Measurements from ENCODE around the gene PTTG1IP. TPM values are rescaled to one million over a fixed set of nuclear protein-coding genes. Genes with fewer than 3 reads are reported as not detected.

PTTG1IP gene
- total RNA-seq, 4 donors from 2014 or later: 175 to 328 (median 234) TPM

DNA sequence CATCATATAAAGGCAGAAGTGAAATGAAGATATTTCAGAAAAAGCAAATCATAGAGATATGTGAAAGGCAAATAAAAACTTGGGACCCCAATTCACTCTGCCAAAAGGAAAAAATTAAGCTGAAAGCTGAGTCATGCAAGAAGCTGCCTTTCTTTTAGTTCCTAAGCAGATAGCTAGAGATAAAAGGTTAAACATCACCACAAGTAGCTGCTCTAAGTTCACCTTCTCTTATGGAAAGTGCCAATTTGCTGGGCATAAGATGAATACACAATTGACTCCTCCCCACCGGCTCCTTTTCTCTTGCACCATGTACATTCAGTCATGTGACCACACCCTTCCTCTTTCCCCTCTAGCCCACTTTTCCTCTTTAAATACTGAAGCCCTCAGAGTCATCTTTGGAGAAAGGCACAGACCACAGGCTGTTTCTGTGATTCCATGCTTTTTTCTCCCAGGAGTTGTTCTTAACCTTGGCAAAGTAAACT lies 50.3 kb downstream of the PTTG1IP start:
- no peaks in the 10 kb centered on the region for H3K36me3 ChIP-seq
- H3K27me3 ChIP-seq: no peaks in the 10 kb centered on the region
- 85 to 88% methylated on average over 1 of the region's 1 CpG for WGBS, 2 donors
- no peak overlapping the region for H3K4me3 ChIP-seq
- no peak for TF ChIP-seq EP300 (IDR thresholded peaks at IDR 0.05)
- TF ChIP-seq POLR2A (IDR thresholded peaks at IDR 0.05): no peak
- TF ChIP-seq, protein P1, sequence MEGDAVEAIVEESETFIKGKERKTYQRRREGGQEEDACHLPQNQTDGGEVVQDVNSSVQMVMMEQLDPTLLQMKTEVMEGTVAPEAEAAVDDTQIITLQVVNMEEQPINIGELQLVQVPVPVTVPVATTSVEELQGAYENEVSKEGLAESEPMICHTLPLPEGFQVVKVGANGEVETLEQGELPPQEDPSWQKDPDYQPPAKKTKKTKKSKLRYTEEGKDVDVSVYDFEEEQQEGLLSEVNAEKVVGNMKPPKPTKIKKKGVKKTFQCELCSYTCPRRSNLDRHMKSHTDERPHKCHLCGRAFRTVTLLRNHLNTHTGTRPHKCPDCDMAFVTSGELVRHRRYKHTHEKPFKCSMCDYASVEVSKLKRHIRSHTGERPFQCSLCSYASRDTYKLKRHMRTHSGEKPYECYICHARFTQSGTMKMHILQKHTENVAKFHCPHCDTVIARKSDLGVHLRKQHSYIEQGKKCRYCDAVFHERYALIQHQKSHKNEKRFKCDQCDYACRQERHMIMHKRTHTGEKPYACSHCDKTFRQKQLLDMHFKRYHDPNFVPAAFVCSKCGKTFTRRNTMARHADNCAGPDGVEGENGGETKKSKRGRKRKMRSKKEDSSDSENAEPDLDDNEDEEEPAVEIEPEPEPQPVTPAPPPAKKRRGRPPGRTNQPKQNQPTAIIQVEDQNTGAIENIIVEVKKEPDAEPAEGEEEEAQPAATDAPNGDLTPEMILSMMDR (IDR thresholded peaks at IDR 0.05): no peak
- no peak for DNase-seq (ENCODE audit: low spot score in 2 of 2)
- H3K4me1 ChIP-seq: peaks cover 0 to 9% (median 0%) of the 10 kb centered on the region in 4 donors
- H3K27ac ChIP-seq: no peak overlapping the region
- peaks cover 0 to 60% (median 8%) of the 10 kb centered on the region in 4 donors for H3K9me3 ChIP-seq

DNA sequence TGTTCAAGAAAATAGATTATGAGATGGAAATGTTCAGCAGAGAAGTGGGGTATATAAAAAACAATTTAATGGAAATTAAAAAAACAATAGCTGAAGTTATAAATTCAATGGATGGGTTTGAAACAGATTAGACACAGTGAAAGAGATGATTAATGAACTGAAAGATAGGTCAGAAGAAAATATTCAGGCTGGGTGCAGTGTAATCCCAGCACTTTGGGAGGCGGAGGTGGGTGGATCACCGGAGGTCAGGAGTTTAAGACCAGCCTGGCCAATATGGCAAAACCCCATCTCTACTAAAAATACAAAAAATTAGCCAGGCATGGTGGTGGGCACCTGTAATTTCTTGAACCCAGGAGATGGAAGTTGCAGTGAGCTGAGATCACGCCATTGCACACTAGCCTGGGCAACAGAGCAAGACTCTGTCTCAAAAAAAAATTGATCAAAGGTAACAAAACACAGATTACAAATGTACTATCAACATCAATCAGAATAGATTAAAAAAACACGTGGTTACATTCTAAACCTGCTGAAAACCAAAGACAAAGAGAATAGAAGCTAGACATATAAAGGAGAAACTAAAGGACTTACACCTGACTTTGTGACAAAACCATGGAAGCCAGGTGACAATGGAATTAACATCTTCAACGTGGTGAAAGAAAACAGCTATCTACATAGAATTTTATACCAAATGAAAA lies 50.9 kb downstream of the PTTG1IP start:
- TF ChIP-seq, protein P1 (IDR thresholded peaks at IDR 0.05): no peak
- TF ChIP-seq POLR2A (IDR thresholded peaks at IDR 0.05) (no peak), EP300 (IDR thresholded peaks at IDR 0.05) (no peak)
- H3K27me3 ChIP-seq: no peaks in the 10 kb centered on the region
- no peak for DNase-seq (ENCODE audit: low spot score in 2 of 2)
- no peak overlapping the region for H3K27ac ChIP-seq
- H3K36me3 ChIP-seq: no peaks in the 10 kb centered on the region
- H3K4me3 ChIP-seq: no peak overlapping the region
- WGBS, 2 donors: 70 to 71% methylated on average over 5 of the region's 5 CpGs
- peaks cover 0 to 9% (median 0%) of the 10 kb centered on the region in 4 donors for H3K4me1 ChIP-seq
- peaks cover 0 to 54% (median 6%) of the 10 kb centered on the region in 4 donors for H3K9me3 ChIP-seq

DNA sequence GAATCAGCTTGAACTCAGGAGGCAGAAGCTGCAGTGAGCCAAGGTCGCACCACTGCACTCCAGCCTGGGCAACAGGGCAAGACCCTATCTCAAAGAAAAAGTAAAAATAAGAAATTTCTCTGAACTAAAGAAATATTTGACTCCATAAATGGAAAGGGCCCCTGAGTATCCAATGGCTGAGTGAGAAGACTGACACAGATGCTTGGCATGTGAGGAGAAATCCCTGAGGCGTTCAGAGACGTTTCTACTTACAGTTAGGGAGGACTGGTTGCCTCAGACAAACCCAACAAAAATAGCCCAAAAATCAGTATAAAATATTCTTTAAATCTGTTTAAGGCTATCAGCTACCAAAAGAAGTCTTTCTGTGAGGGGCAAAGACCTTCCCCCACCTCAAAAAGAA lies 52.6 kb downstream of the PTTG1IP start:
- DNase-seq (ENCODE audit: low spot score in 2 of 2): no peak
- H3K27me3 ChIP-seq: no peaks in the 10 kb centered on the region
- no peak overlapping the region for H3K4me3 ChIP-seq
- H3K4me1 ChIP-seq: peaks cover 0 to 24% (median 11%) of the 10 kb centered on the region in 4 donors
- H3K27ac ChIP-seq: no peak overlapping the region
- peaks cover 0 to 48% (median 5%) of the 10 kb centered on the region in 4 donors for H3K9me3 ChIP-seq
- H3K36me3 ChIP-seq: no peaks in the 10 kb centered on the region
- 68 to 76% methylated on average over 3 of the region's 3 CpGs for WGBS, 2 donors
- TF ChIP-seq EP300 (IDR thresholded peaks at IDR 0.05): no peak
- no peak for TF ChIP-seq POLR2A (IDR thresholded peaks at IDR 0.05)
- TF ChIP-seq, protein P1 (IDR thresholded peaks at IDR 0.05): no peak

DNA sequence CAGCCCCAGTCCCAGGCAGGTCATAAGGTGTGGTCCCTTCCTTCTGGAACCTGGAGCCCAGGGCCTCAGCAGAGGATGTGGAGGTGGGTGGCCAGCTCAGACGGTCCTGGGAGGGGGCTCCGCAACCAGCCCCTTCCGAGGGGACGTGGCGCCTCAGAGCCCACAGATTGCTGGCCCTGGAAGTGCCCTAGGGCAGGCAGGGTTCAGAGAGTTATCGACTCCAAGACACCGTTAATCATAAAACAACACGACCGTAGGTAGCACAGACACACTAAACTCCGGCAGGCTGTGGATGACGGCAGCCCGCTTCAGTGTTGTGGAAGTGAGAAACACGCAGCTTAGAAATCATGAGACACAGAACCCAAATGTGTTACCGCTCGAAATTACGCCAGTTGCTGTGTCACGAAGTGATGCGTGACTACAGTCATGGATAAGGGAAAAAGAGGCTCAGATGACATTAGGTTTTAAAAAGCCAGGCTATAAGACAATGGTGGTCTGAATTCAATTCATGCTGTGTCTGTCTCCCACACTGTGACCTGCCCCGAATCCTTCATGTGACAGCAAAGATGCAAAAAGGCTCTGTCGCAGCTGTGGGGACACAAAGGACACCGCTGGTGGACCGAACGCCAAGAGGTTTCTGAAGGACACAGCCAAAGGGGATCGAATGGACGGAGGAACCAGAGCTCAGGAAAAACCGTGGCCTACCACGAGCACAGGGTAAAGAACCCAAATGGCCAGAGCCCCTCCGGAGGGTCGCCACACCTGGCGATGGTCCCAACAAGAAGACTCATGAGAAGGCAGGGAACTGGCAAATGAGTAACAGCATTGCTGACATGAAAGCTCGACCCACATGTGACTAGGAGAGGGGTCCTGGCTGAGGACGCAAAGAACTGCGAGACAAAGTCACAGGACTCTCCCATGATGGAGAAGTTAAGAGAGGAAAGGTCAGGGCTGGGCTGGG lies 53.9 kb downstream of the PTTG1IP start:
- H3K27me3 ChIP-seq: no peaks in the 10 kb centered on the region
- no peak overlapping the region for H3K4me3 ChIP-seq
- DNase-seq (ENCODE audit: low spot score in 2 of 2): no peak
- H3K36me3 ChIP-seq: no peaks in the 10 kb centered on the region
- peaks cover 0 to 48% (median 5%) of the 10 kb centered on the region in 4 donors for H3K9me3 ChIP-seq
- TF ChIP-seq POLR2A (IDR thresholded peaks at IDR 0.05) (no peak), EP300 (IDR thresholded peaks at IDR 0.05) (no peak)
- TF ChIP-seq, protein P1 (IDR thresholded peaks at IDR 0.05): no peak
- H3K4me1 ChIP-seq: peaks cover 0 to 37% (median 15%) of the 10 kb centered on the region in 4 donors
- WGBS, 2 donors: 92 to 96% methylated on average over 28 to 33 of the region's 33 CpGs
- H3K27ac ChIP-seq: no peak overlapping the region

All from tibial nerve (tissue), 4 donors.